LNCAP (cell line): ENCODE measurements around the gene ALDOA.

Experiments
- CTCF ChIP-seq: fragments of 450-650 bp; IDR thresholded peaks from 2 replicates; pipeline ENCODE4 v1.5.1; 2017; ENCODE audit warnings: mild to moderate bottlenecking

Gene ALDOA

GRCh38 chr16:30031477-30031918 lies 34.1 kb upstream of the ALDOA start:
- no peak for TF ChIP-seq CTCF

- TF ChIP-seq CTCF = peak; percentile 88
Measured at GRCh38 chr16:30032083-30032819, 33.3 kb upstream of the ALDOA start.

- TF ChIP-seq CTCF = no peak
Measured at GRCh38 chr16:30033270-30033669, 32.3 kb upstream of the ALDOA start.

- TF ChIP-seq CTCF = no peak
Measured at GRCh38 chr16:30040221-30040620, 25.3 kb upstream of the ALDOA start.

- TF ChIP-seq CTCF = peak; percentile 42
Measured at GRCh38 chr16:30041841-30042240, 23.7 kb upstream of the ALDOA start.

- TF ChIP-seq CTCF = no peak
Measured at GRCh38 chr16:30046178-30046577, 19.4 kb upstream of the ALDOA start.

GRCh38 chr16:30046588-30046987 lies 19.0 kb upstream of the ALDOA start:
- no peak for TF ChIP-seq CTCF

GRCh38 chr16:30049871-30050270 lies 15.7 kb upstream of the ALDOA start:
- no peak for TF ChIP-seq CTCF
